GM12875 (cell line): ENCODE data around the gene ADSS2.
"Not testable (repeated sequence)": the region's sequence is repeated elsewhere in the genome, so short reads cannot be mapped to it uniquely, and the experiment has no call there.

Experiments used
- H3K4me3 ChIP-seq: one replicate; pipeline ENCODE4 v1.5.1; 2011; ENCODE audit warnings: low read depth, low read length, control low read depth
- CTCF ChIP-seq: IDR thresholded peaks from 2 replicates; pipeline ENCODE4 v1.5.1; 2011; ENCODE audit warnings: low read depth, mild to moderate bottlenecking, control low read depth, inconsistent platforms, low read length, moderate library complexity, borderline replicate concordance; ENCODE audit not compliant: insufficient read depth

The ADSS2 gene

GRCh38 chr1:244451539-244451950 is at the start of gene ADSS2:
TSS of gene ADSS2 (minus strand) at chr1:244451909. CDS start at chr1:244451817, 92 bp downstream.
- no peak for TF ChIP-seq CTCF
- peak within 1 kb of the TSS; percentile 83 for H3K4me3 ChIP-seq

- not testable (repeated sequence) for H3K4me3 ChIP-seq
Measured at GRCh38 chr1:244500515-244500914, 48.8 kb upstream of the ADSS2 start.

- H3K4me3 ChIP-seq = not testable (repeated sequence)
Measured at GRCh38 chr1:244499484-244499883, 47.8 kb upstream of the ADSS2 start.

DNA sequence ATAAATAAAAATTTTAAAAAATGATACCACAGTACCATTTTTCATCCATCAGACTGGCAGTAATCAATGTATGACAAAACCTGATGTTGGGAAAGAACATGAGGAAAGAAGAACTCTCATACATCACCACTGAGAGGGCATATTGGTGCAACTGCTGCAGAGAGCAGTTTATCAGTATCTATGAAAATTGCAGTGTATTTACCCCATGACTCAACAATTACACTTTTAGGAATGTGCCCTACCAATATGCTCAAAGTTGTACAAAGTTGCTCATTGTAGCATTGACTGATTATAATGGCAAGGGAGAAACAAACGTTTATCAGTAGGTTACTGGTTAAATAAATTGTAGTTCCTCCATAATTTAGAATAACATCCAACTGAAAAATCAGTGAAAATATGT is 46.1 kb upstream of the ADSS2 start:
- no peak overlapping the region for H3K4me3 ChIP-seq
- no peak for TF ChIP-seq CTCF

- TF ChIP-seq CTCF = no peak
- H3K4me3 ChIP-seq = no peak overlapping the region
Measured at GRCh38 chr1:244496186-244496585, 44.5 kb upstream of the ADSS2 start.

DNA sequence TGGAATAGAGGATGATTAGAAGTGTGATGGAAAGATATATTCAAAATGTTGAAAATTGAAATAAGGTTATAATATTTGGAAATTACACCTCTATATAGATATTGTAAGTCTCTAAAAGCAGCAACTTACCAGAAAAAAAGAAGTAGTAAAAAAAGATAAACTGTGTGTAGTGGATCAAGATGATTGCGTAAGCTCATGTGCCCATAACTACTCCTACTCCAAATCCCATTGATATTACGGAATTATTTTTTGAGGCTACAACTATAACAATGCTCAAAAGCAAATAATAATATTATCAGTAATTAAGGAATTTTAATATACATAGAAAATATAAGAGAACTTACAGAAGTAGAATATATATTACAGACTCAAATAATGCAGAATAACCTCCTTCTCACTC is 42.9 kb upstream of the ADSS2 start:
- TF ChIP-seq CTCF = no peak
- no peak overlapping the region for H3K4me3 ChIP-seq

DNA sequence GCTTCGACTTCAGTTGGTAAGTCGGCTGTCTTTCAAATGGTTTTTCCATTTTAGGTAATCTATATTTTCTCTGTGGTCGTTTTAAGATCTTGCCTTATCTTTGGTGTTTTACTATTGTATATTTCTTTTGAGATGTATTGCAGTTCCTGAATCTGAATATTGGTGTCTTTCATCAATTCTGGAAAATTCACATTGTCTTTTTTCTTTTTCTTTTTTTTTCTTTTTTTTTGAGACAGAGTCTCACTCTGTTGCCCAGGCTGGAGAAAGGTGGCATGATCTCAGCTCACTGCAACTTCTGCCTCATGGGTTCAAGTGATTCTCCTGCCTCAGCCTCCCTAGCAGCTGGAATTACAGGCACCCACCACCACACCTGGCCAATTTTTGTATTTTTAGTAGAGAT is 33.3 kb upstream of the ADSS2 start:
- not testable (repeated sequence) for H3K4me3 ChIP-seq

DNA sequence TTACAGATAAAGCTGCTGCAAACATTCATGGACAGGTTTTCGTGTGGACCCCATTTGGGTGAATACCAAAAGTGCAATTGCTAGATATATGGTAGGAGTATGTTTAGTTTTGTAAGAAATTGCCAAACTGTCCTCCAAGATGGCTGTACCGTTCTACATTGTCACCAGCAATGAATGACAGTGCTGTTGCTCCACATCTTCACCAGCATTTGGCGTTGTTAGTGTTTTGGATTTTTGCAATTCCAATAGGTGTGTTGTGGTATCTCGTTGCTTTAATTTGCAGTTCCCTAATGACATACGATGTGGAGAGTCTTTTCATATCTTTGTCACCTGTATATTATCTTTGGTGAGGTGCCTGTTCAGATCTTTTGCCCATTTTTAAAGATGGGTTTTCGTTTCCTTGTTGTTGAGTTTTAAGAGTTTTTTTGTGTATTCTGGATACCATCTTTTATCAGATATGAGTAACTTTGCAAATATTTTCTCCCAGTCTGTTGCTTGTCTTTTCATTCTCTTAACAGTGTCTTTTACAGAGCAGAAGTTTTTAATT is 21.4 kb upstream of the ADSS2 start:
- H3K4me3 ChIP-seq = no peak overlapping the region
- no peak for TF ChIP-seq CTCF

DNA sequence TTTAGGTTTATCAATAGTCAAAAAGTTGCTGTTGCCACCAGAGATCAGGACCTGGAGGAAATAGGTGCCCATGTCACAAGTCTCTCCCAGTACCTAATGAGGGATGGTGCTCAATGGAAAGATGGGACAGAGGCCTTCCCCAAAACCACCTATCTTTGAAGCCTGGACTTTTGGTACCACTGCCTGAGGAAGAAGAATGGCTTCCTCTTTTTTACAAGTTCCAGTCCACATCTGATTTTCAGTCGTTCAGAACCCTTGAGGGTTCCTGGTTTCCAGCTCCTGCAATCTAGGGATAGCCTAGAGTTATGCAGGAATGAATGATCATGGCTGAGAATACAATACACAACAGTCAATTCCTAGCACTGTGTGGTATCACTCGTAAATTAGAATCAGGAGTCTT is 15.0 kb upstream of the ADSS2 start:
- no peak for TF ChIP-seq CTCF
- H3K4me3 ChIP-seq = no peak overlapping the region
